ENCODE results near the gene H2BK1. TPM values are rescaled to one million over a fixed set of nuclear protein-coding genes. Genes with fewer than 3 reads are reported as not detected.

The H2BK1 gene
- total and polyA plus RNA-seq, 2 donors (not counting 1 experiment from before 2014, with no cell fraction given): not detected

GRCh38 chr7:151237244-151238189, 27.2 kb upstream of the H2BK1 start:
- Histone ChIP-seq H3K27me3 (ENCODE audit: control insufficient read depth, insufficient read depth, low read length) (no peaks in the 10 kb centered on the region), H3K4me2 (ENCODE audit: extremely low read depth, insufficient read depth, low read length) (no peak overlapping the region), H2AFZ (ENCODE audit: low read length) (no peak overlapping the region), H3K9me3 (ENCODE audit: control insufficient read depth, insufficient read depth, low read depth, low read length) (no peaks in the 10 kb centered on the region), H3K9ac (ENCODE audit: insufficient read depth, low read length) (no peak overlapping the region), H3K4me3 (replicated peaks in 1 of 4; ENCODE audit: control extremely low read depth in 1 of 4, insufficient read depth in 1 of 4, low read depth in 3 of 4, low read length in 4 of 4) (no peak overlapping the region), H3K79me2 (ENCODE audit: control insufficient read depth, insufficient read depth, low read length) (peaks cover 60% of the 10 kb centered on the region), H3K4me1 (ENCODE audit: control insufficient read depth, extremely low read depth, insufficient read depth, low read length) (peaks cover 2% of the 10 kb centered on the region), H3K36me3 (ENCODE audit: control insufficient read depth, insufficient read depth, low read length) (peaks cover 36% of the 10 kb centered on the region), H3K27ac (ENCODE audit: insufficient read depth, low read length) (no peak overlapping the region), H4K20me1 (ENCODE audit: control insufficient read depth, extremely low read depth, insufficient read depth, low read length) (no peaks in the 10 kb centered on the region)
- no peak for DNase-seq (ENCODE audit: low read depth in 2 of 2)
- TF ChIP-seq CTCF (conservative IDR thresholded peaks at IDR 0.05 in 1 of 2, IDR thresholded peaks at IDR 0.05 in 1 of 2; ENCODE audit: low read depth in 1 of 2, low read length in 2 of 2): no peak
- no peak for TF ChIP-seq EZH2 (IDR thresholded peaks at IDR 0.05; ENCODE audit: low read length, missing control alignments)

GRCh38 chr7:151236406-151236805, 26.1 kb upstream of the H2BK1 start:
- H3K79me2 ChIP-seq (ENCODE audit: control insufficient read depth, insufficient read depth, low read length): peaks cover 62% of the 10 kb centered on the region
- TF ChIP-seq CTCF (conservative IDR thresholded peaks at IDR 0.05 in 1 of 2, IDR thresholded peaks at IDR 0.05 in 1 of 2; ENCODE audit: low read depth in 1 of 2, low read length in 2 of 2) (no peak), EZH2 (IDR thresholded peaks at IDR 0.05; ENCODE audit: low read length, missing control alignments) (no peak)
- H4K20me1 ChIP-seq (ENCODE audit: control insufficient read depth, extremely low read depth, insufficient read depth, low read length): no peaks in the 10 kb centered on the region
- peaks cover 31% of the 10 kb centered on the region for H3K36me3 ChIP-seq (ENCODE audit: control insufficient read depth, insufficient read depth, low read length)
- H3K9me3 ChIP-seq (ENCODE audit: control insufficient read depth, insufficient read depth, low read depth, low read length): no peaks in the 10 kb centered on the region
- H3K4me2 ChIP-seq (ENCODE audit: extremely low read depth, insufficient read depth, low read length): no peak overlapping the region
- no peak overlapping the region for H2AFZ ChIP-seq (ENCODE audit: low read length)
- H3K4me3 ChIP-seq (replicated peaks in 1 of 4; ENCODE audit: control extremely low read depth in 1 of 4, insufficient read depth in 1 of 4, low read depth in 3 of 4, low read length in 4 of 4): no peak overlapping the region
- no peak overlapping the region for H3K27ac ChIP-seq (ENCODE audit: insufficient read depth, low read length)
- H3K27me3 ChIP-seq (ENCODE audit: control insufficient read depth, insufficient read depth, low read length): no peaks in the 10 kb centered on the region
- H3K4me1 ChIP-seq (ENCODE audit: control insufficient read depth, extremely low read depth, insufficient read depth, low read length): peaks cover 4% of the 10 kb centered on the region
- DNase-seq (ENCODE audit: low read depth in 2 of 2): no peak
- H3K9ac ChIP-seq (ENCODE audit: insufficient read depth, low read length): no peak overlapping the region

- peak overlapping the region; percentile 4 for H3K4me2 ChIP-seq (ENCODE audit: extremely low read depth, insufficient read depth, low read length)
- peaks cover 62% of the 10 kb centered on the region for H3K79me2 ChIP-seq (ENCODE audit: control insufficient read depth, insufficient read depth, low read length)
- H3K27ac ChIP-seq (ENCODE audit: insufficient read depth, low read length): no peak overlapping the region
- no peaks in the 10 kb centered on the region for H4K20me1 ChIP-seq (ENCODE audit: control insufficient read depth, extremely low read depth, insufficient read depth, low read length)
- H3K9ac ChIP-seq (ENCODE audit: insufficient read depth, low read length): no peak overlapping the region
- H3K9me3 ChIP-seq (ENCODE audit: control insufficient read depth, insufficient read depth, low read depth, low read length): no peaks in the 10 kb centered on the region
- H2AFZ ChIP-seq (ENCODE audit: low read length): no peak overlapping the region
- DNase-seq (ENCODE audit: low read depth in 2 of 2): no peak
- no peaks in the 10 kb centered on the region for H3K27me3 ChIP-seq (ENCODE audit: control insufficient read depth, insufficient read depth, low read length)
- TF ChIP-seq EZH2 (IDR thresholded peaks at IDR 0.05; ENCODE audit: low read length, missing control alignments): no peak
- H3K4me1 ChIP-seq (ENCODE audit: control insufficient read depth, extremely low read depth, insufficient read depth, low read length): peaks cover 4% of the 10 kb centered on the region
- H3K36me3 ChIP-seq (ENCODE audit: control insufficient read depth, insufficient read depth, low read length): peaks cover 27% of the 10 kb centered on the region
- H3K4me3 ChIP-seq (replicated peaks in 1 of 4; ENCODE audit: control extremely low read depth in 1 of 4, insufficient read depth in 1 of 4, low read depth in 3 of 4, low read length in 4 of 4): no peak overlapping the region
Observed at GRCh38 chr7:151235091-151235787, 25.0 kb upstream of the H2BK1 start.

All from fibroblast of lung (primary cell).